A673 (cell line): Measurements from ENCODE around the gene RAB6C. TPM values are rescaled to one million over a fixed set of nuclear protein-coding genes. Genes with fewer than 3 reads are reported as not detected.
"Not testable (repeated sequence)": the region's sequence is repeated elsewhere in the genome, so short reads cannot be mapped to it uniquely, and the experiment has no call there.

Experiments
- BruUV-seq: library from RNA; stranded (reverse); fragments of 400-500 nt; replicated peaks from 2 replicates; lab custom pipeline; 2021; lab: Mats Ljungman, UMichigan
- CTCF ChIA-PET: fragments of 300-600 bp; sonication (Branson Sonifier 250); formaldehyde crosslinking; loops from one replicate; lab custom pipeline; 2022; ENCODE audit warnings: antibody characterized with exemption; lab: Charles Lee
- POLR2A ChIA-PET: fragments of 300-600 bp; sonication (Branson Sonifier 250); formaldehyde crosslinking; loops from one replicate; lab custom pipeline; 2022; ENCODE audit warnings: antibody characterized with exemption; ENCODE audit not compliant: low non-redundant PET; lab: Charles Lee
- DNase-seq: peaks from one replicate; pipeline ENCODE4 v3.0.0-alpha.2; 2015; ENCODE audit warnings: low spot score
- H3K27ac ChIP-seq: fragments of 200-600 bp; sonication (generic); 2 replicates; pipeline ENCODE4 v1.5.1; 2016; ENCODE audit warnings: mixed run types, low read depth, mild to moderate bottlenecking, mixed read lengths, antibody characterized with exemption, low read length; ENCODE audit not compliant: poor library complexity, severe bottlenecking
- H3K27me3 ChIP-seq: fragments of 200-600 bp; sonication (generic); replicated peaks from 2 replicates; pipeline ENCODE4 v1.6.1; 2017; ENCODE audit warnings: mixed run types, low read depth, mild to moderate bottlenecking, mixed read lengths, antibody characterized with exemption, low read length; ENCODE audit not compliant: insufficient read depth, poor library complexity
- H3K36me3 ChIP-seq: fragments of 200-600 bp; sonication (generic); 2 replicates; pipeline ENCODE4 v1.6.1; 2016; ENCODE audit warnings: mixed run types, mild to moderate bottlenecking, mixed read lengths, antibody characterized with exemption, low read length; ENCODE audit not compliant: insufficient read depth, poor library complexity, severe bottlenecking
- H3K4me1 ChIP-seq: fragments of 200-600 bp; sonication (generic); 2 replicates; pipeline ENCODE4 v1.6.1; 2017; ENCODE audit warnings: mixed run types, mild to moderate bottlenecking, mixed read lengths, antibody characterized with exemption, low read length; ENCODE audit not compliant: insufficient read depth, poor library complexity, severe bottlenecking
- H3K4me3 ChIP-seq: fragments of 200-600 bp; sonication (generic); 2 replicates; pipeline ENCODE4 v1.5.1; 2016; ENCODE audit warnings: low read depth, mixed run types, mild to moderate bottlenecking, mixed read lengths, low read length; ENCODE audit not compliant: poor library complexity, severe bottlenecking
- H3K9me3 ChIP-seq: fragments of 200-600 bp; sonication (generic); 2 replicates; pipeline ENCODE4 v1.6.1; 2016; ENCODE audit warnings: mixed run types, low read depth, mild to moderate bottlenecking, mixed read lengths, antibody characterized with exemption, low read length; ENCODE audit not compliant: poor library complexity, severe bottlenecking
- EZH2 ChIP-seq: fragments of 200-600 bp; sonication (generic); IDR thresholded peaks from 2 replicates; pipeline ENCODE4 v1.6.1; 2017; ENCODE audit warnings: borderline replicate concordance, low read depth, mild to moderate bottlenecking, mixed read lengths, antibody characterized with exemption, low read length; ENCODE audit not compliant: poor library complexity, severe bottlenecking
- intact Hi-C: fragments of 100-400 bp; cut with micrococcal nuclease; formaldehyde crosslinking; loops from one replicate; pipeline ENCODE4 v1.10.0; 2022; ENCODE audit not compliant: unreplicated experiment
- total RNA-seq: library from RNA; stranded (reverse); gene quantifications from 2 replicates; pipeline ENCODE4 v1.2.3, GENCODE V29; 2021
- TF ChIP-seq, protein P1 (sequence below): fragments of 300-800, 200-600 bp; sonication (generic); conservative IDR thresholded peaks from 2 replicates; pipeline ENCODE4 v1.5.1; 2017; ENCODE audit warnings: low read depth, mild to moderate bottlenecking, antibody characterized with exemption, low read length, moderate library complexity, mixed read lengths

Gene RAB6C
- total RNA-seq, 1 experiment from 2014 or later, result not detected

DNA sequence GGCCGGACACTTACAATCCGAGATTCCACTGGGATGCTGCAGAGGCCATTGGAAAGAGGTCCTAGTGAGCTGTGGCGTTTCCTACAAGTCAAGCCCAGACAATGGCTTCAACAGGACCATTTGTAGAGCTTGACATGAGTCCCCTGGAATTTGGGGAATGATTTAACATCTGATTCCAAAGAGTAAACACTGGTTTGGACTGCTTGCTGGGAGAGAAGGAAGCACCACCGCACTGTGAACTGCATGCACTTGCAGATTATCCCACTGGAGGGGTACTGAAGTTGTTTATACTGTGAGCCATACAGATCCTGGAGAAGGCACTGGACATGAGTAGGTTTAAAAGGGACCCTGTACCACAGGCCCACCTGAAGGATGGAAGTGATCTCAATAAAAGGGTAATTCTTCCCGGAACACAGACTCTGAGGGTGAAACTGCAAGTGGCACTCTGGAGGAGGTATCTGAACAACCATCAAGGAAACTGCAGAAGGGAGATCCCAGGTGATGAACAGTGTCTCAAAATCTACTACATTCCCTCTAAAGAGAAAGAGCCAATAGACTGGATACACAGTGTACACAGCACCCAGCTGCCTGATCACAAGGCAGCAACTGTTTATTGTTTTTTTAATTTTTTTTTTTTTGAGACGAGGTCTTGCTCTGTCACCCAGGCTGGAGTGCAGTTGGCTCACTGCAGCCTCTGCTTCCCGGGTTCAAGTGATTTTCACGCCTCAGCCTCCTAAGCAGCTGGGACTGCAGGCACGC lies 4.3 kb upstream of the RAB6C start:
- Histone ChIP-seq H3K4me3 (no peak overlapping the region), H3K9me3 (no peaks in the 10 kb centered on the region), H3K27me3 (peaks cover 69% of the 10 kb centered on the region), H3K4me1 (no peaks in the 10 kb centered on the region), H3K27ac (no peak overlapping the region), H3K36me3 (no peaks in the 10 kb centered on the region)
- CTCF ChIA-PET, result no interaction called here
- TF ChIP-seq, protein P1, sequence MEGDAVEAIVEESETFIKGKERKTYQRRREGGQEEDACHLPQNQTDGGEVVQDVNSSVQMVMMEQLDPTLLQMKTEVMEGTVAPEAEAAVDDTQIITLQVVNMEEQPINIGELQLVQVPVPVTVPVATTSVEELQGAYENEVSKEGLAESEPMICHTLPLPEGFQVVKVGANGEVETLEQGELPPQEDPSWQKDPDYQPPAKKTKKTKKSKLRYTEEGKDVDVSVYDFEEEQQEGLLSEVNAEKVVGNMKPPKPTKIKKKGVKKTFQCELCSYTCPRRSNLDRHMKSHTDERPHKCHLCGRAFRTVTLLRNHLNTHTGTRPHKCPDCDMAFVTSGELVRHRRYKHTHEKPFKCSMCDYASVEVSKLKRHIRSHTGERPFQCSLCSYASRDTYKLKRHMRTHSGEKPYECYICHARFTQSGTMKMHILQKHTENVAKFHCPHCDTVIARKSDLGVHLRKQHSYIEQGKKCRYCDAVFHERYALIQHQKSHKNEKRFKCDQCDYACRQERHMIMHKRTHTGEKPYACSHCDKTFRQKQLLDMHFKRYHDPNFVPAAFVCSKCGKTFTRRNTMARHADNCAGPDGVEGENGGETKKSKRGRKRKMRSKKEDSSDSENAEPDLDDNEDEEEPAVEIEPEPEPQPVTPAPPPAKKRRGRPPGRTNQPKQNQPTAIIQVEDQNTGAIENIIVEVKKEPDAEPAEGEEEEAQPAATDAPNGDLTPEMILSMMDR, result no peak
- no peak for TF ChIP-seq EZH2
- DNase-seq, result no peak
- intact Hi-C loops, result no loop called here
- no TSS peak for BruUV-seq
- POLR2A ChIA-PET, result no interaction called here

DNA sequence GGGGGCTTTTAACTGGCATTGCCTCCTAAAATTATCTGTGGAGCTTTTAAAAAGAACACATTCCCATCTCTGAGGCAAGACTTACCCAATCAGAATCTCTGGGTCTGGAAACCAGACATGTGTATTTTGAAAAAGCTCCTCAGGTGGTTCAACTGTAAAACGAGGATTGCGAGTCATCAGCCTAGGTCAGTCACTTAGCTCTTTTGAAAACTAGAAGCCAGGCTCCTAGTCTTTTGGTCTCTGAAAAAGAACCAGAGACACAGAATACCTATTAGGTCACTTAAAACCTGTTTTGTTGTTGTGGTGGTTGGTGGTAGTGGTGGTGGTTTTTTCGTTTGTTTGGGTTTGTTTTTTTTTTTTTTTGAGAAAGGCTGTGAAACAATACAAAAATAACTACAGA lies 2.5 kb upstream of the RAB6C start:
- H3K4me3 ChIP-seq, H3K4me1 ChIP-seq, H3K9me3 ChIP-seq, H3K27ac ChIP-seq, H3K36me3 ChIP-seq, CTCF ChIA-PET, POLR2A ChIA-PET, BruUV-seq, DNase-seq, intact Hi-C loops: not testable (repeated sequence)
- peaks cover 74% of the 10 kb centered on the region for H3K27me3 ChIP-seq

DNA sequence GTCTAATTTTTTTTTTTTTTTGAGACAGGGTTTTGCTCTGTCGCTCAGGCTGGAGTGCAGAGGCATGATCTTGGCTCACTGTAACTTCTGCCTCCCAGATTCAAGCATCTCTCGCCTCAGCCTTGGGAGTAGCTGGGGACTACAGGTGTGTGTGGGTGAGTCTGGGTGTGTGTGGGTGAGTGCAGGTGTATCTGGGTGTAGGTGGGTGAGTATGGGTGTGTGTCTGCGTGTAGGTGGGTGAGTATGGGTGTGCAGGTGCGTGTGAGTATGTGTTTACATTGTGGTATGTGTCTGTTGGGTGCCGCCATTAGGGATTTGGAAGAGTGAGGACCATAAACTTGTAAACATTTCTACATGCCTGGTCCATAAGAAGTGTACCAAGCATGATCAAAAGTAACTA lies 1.5 kb upstream of the RAB6C start:
- Histone ChIP-seq H3K27ac (no peak overlapping the region), H3K4me3 (no peak overlapping the region), H3K27me3 (peaks cover 72% of the 10 kb centered on the region), H3K36me3 (no peaks in the 10 kb centered on the region), H3K4me1 (no peaks in the 10 kb centered on the region), H3K9me3 (no peaks in the 10 kb centered on the region)
- no peak for DNase-seq
- intact Hi-C loops, result no loop called here
- TF ChIP-seq, protein P1, result no peak
- TF ChIP-seq EZH2, result no peak
- no TSS peak for BruUV-seq
- CTCF ChIA-PET, result no interaction called here
- POLR2A ChIA-PET, result no interaction called here

DNA sequence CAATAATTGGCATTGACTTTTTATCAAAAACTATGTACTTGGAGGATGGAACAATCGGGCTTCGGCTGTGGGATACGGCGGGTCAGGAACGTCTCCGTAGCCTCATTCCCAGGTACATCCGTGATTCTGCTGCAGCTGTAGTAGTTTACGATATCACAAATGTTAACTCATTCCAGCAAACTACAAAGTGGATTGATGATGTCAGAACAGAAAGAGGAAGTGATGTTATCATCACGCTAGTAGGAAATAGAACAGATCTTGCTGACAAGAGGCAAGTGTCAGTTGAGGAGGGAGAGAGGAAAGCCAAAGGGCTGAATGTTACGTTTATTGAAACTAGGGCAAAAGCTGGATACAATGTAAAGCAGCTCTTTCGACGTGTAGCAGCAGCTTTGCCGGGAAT lies 780 bp downstream of the RAB6C start:
- intact Hi-C loops, H3K36me3 ChIP-seq, BruUV-seq, H3K9me3 ChIP-seq, POLR2A ChIA-PET, DNase-seq, CTCF ChIA-PET, H3K4me3 ChIP-seq, H3K4me1 ChIP-seq, H3K27ac ChIP-seq: not testable (repeated sequence)
- peak; percentile 1 for TF ChIP-seq EZH2
- H3K27me3 ChIP-seq, result peaks cover 72% of the 10 kb centered on the region

DNA sequence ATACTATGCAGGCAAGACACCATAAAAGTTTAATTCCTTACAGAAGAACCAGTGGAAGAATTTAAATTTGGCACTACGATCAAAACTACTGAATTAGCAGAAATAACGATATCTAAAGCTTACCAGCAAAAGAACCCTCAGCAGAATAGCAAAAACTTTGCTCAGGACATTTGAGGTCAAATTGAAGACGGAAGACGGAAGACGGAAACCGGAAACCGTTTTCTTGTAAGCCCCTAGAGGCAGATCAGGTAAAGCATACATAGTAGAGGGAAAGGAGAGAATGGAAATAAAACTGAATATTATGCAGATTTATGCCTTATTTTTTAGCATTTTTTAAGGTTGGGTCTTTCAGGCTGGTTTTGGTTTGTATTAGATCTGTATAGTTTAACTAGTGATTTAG lies 2.2 kb downstream of the RAB6C start:
- H3K36me3 ChIP-seq, BruUV-seq, POLR2A ChIA-PET, H3K4me1 ChIP-seq, H3K4me3 ChIP-seq, H3K27ac ChIP-seq, H3K9me3 ChIP-seq, intact Hi-C loops: not testable (repeated sequence)
- CTCF ChIA-PET, result interaction anchor here (0.6 kb wide), 1 partner anchor 592 kb away, joined by 6 read pairs; no protein-coding TSS in a partner anchor
- peaks cover 68% of the 10 kb centered on the region for H3K27me3 ChIP-seq
- peak; percentile 8 for DNase-seq
